Measurements from ENCODE around the gene PARP3.

The PARP3 gene

DNA sequence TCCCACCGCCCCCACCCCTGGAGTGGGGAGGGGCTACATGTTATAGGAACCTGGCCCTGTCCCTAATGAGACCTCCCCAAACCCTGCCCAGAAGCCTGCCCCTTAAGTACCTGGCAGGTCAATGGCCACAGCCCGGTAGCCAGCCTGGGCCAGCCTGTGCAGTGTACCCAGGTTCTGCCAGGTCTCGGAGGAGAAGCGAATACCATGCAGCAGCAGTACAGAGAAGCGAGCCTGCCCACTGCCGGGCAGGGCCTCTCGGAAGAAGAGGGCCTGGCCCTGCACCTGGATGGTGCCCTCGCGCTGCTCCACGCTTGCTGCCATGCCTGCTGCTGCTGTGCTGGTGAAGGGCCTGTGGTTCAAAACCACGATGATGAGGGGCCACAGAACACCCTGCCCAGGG is 29.2 kb downstream of the PARP3 start:
- Histone ChIP-seq H3K4me1 (peaks cover 32% of the 10 kb centered on the region), H3K36me3 (replicated peaks) (peaks cover 8% of the 10 kb centered on the region), H3K9me3 (no peaks in the 10 kb centered on the region), H3K27me3 (ENCODE audit: low read depth) (no peaks in the 10 kb centered on the region), H3K4me3 (no peak overlapping the region)
- no peak for DNase-seq (ENCODE audit: low spot score in 2 of 2)
- in situ Hi-C loops (cut with MboI; ENCODE audit: low sequenced_read_pairs) = no loop called here

DNA sequence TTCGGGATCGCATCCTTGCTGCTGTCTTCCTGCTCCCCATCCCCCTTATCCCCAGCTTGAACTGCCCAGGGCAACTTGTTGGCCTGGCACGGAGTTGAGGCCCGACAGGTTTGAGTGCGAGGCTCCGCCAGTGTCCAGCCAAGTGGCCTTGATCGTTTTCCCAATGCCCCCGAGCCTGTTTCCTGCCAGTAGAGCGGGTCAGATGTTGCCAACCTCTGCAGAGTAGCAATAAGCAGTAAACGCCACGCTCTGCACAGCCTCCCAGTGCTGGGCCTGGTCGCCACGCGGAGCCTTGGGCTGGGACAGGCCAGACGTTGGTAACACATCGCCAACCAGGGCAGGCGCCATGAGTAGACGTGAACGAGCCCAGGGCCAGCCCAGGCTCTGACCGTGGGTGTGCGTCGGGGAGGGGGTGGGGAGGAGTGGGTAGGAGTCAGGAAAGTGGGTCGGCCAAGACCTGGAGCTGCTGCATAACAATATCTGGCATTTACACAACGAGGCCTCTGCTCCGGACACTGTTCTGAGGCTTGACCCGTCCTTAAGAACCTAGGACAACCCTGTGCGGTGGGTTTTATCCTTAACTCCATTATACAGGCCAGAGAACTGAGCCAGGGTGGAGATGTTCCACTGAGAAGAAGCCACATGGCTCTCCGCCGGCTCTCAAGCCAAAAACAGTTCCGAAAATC is 32.3 kb downstream of the PARP3 start:
- no peak for DNase-seq (ENCODE audit: low spot score in 2 of 2)
- in situ Hi-C loops (cut with MboI; ENCODE audit: low sequenced_read_pairs) = no loop called here
- H3K36me3 ChIP-seq (replicated peaks) = peaks cover 8% of the 10 kb centered on the region; the same call in 1 of the 2 replicates
- no peaks in the 10 kb centered on the region for H3K27me3 ChIP-seq (ENCODE audit: low read depth)
- H3K4me1 ChIP-seq = peaks cover 18% of the 10 kb centered on the region
- peak overlapping the region; percentile 63 for H3K4me3 ChIP-seq
- H3K9me3 ChIP-seq = no peaks in the 10 kb centered on the region

DNA sequence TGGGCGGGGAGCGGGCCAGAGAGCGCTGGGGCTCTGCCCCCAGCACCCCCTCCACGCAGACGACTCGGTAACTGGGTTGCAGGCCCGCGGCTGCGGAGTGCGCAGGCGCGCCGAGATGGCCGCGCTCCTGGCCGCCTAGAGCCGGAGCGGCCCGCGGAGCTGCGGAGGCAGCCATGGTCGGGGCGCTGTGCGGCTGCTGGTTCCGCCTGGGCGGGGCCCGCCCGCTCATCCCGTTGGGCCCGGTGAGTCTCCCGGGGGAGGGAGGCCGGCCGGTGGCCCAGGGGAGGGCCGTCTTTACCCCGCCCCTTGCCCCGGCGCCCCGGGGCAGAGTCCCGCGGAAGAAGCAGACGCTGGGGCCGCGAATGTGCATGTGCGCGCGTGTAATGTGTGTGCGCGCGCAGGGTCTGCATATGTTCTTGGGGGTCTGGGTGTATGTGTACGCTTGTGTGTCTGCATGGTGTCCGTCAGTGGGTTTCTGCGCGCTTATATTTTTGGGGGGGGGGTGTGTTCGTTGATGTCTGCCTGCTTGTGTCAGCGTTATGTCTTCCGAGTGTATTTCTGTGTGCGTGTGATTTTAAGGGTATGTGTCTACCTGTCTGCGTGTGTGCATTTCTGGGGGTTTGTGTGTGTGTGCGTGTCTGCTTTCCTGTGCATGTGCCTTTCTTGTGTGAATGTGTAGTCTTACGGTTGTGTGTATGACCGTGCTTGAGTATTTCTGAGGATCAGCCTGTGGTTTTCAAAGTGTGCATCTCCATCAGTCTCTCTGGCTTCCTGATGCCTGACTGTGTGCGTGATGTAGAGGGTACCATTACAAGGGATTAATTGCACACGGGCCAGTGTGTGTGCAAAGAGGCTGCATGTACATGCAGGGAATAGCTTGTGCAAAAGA is 33.0 kb downstream of the PARP3 start, which contains the start of gene ABHD14A:
TSS of gene ABHD14A (plus strand) at position 102 of the 889 bp plus-strand sequence. CDS start at position 174, 72 bp downstream.
- DNase-seq (ENCODE audit: low spot score in 2 of 2) = peak in 1 of 2 experiments; percentile 78
- in situ Hi-C loops (cut with MboI; ENCODE audit: low sequenced_read_pairs) = no loop called here
- Histone ChIP-seq H3K9me3 (no peaks in the 10 kb centered on the region), H3K4me1 (peaks cover 18% of the 10 kb centered on the region), H3K36me3 (replicated peaks) (peaks cover 8% of the 10 kb centered on the region; the same call in 1 of the 2 replicates), H3K4me3 (peak within 1 kb of the TSS; percentile 63), H3K27me3 (ENCODE audit: low read depth) (no peaks in the 10 kb centered on the region)

DNA sequence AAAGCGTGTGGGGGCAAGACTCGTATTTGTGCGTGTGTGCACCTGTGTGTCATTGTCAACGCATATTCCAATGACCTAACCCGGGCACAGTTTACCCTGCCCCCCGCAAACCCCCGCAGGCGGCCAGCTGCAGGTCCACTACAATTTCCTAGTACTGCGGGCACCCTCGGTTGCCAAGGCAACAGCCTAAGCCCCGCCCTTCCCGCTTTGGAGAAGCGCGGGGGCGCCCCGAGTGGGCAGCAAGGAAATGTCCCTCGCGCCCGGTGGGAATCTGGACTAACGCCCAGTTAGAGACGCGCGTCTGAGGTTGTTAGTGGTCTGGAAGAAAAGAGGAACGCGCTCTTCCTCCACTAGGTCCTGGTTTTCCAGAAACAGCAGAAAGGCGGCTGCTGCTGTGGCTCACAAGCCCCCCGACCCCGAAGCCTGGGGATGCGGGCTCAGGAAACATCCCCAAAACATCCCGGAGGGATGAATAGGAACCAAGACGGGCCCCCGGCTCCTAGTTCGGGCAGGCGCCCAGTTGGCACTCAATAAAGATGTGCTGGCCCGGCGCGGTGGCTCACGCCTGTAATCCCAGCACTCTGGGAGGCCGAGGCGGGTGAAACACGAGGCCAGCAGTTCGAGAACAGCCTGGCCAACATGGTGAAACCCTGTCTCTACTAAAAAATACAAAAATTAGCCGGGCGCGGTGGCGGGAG is 33.8 kb downstream of the PARP3 start:
- H3K4me1 ChIP-seq = peaks cover 18% of the 10 kb centered on the region
- no peaks in the 10 kb centered on the region for H3K27me3 ChIP-seq (ENCODE audit: low read depth)
- peak in 1 of 2 experiments; percentile 86 for DNase-seq (ENCODE audit: low spot score in 2 of 2)
- peak overlapping the region; percentile 63 for H3K4me3 ChIP-seq
- peaks cover 8% of the 10 kb centered on the region; the same call in 1 of the 2 replicates for H3K36me3 ChIP-seq (replicated peaks)
- no peaks in the 10 kb centered on the region for H3K9me3 ChIP-seq
- in situ Hi-C loops (cut with MboI; ENCODE audit: low sequenced_read_pairs) = no loop called here

DNA sequence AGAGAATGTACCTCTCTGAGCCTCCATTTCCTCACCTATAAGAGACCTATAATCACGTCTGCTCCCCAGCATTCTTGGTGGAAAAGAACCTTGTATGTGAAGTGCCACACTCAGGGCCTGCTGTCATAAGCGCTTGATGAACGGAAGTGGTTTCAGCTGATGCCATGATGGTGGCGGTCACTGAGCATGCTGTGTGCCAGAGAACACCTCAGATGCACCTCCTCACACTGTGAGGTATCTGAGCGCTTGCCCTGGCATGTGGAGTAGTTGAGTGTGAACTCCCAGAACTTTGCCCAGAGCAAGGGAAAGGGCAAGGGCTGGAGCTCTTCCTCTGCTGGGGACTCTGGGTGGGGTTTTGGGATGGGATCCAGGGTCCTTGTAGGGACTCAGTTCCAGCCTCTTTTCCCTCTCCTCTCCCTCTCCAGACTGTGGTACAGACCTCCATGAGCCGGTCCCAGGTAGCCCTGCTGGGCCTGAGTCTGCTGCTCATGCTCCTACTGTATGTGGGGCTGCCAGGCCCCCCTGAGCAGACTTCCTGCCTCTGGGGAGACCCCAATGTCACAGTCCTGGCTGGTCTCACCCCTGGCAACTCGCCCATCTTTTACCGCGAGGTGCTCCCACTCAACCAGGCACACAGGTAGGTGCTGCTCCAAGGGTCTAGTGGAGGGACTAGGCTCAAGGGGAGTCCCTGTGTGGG is 35.4 kb downstream of the PARP3 start:
- no peak for DNase-seq (ENCODE audit: low spot score in 2 of 2)
- Histone ChIP-seq H3K4me1 (peaks cover 25% of the 10 kb centered on the region), H3K36me3 (replicated peaks) (no peaks in the 10 kb centered on the region), H3K27me3 (ENCODE audit: low read depth) (no peaks in the 10 kb centered on the region), H3K4me3 (no peak overlapping the region), H3K9me3 (no peaks in the 10 kb centered on the region)
- in situ Hi-C loops (cut with MboI; ENCODE audit: low sequenced_read_pairs) = no loop called here

DNA sequence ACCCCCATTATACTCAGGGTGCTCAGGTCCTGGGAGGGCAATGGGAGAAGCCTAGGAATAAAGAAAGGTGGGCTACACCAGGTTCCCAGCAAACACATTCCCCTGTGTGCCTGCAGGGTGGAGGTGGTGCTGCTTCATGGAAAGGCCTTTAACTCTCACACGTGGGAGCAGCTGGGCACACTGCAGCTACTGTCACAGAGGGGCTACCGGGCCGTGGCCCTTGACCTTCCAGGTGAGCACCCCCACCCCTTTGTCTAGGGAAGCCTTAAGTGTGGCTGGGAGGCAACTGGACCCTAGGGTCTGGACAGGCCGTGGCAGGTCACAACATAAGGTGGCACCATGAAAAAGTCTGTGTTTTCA is 36.0 kb downstream of the PARP3 start:
- Histone ChIP-seq H3K4me1 (peaks cover 29% of the 10 kb centered on the region), H3K9me3 (no peaks in the 10 kb centered on the region), H3K27me3 (ENCODE audit: low read depth) (no peaks in the 10 kb centered on the region), H3K4me3 (no peak overlapping the region), H3K36me3 (replicated peaks) (no peaks in the 10 kb centered on the region)
- no peak for DNase-seq (ENCODE audit: low spot score in 2 of 2)
- in situ Hi-C loops (cut with MboI; ENCODE audit: low sequenced_read_pairs) = no loop called here

DNA sequence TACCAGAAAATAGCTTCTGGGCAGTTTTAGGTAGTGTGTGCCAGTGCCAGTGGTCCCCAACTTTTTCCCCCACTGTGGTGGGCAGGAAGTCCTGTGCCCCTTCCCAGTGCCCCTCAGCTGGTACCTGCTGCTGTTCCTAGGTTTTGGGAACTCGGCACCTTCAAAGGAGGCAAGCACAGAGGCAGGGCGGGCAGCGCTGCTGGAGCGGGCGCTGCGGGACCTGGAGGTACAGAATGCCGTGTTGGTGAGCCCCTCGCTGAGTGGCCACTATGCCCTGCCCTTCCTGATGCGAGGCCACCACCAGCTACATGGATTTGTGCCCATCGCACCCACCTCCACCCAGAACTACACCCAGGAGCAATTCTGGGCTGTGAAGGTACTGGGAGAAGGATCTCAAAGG is 38.1 kb downstream of the PARP3 start:
- no peak for DNase-seq (ENCODE audit: low spot score in 2 of 2)
- H3K36me3 ChIP-seq (replicated peaks) = no peaks in the 10 kb centered on the region
- H3K4me1 ChIP-seq = peaks cover 27% of the 10 kb centered on the region
- H3K27me3 ChIP-seq (ENCODE audit: low read depth) = no peaks in the 10 kb centered on the region
- H3K9me3 ChIP-seq = no peaks in the 10 kb centered on the region
- H3K4me3 ChIP-seq = no peak overlapping the region
- in situ Hi-C loops (cut with MboI; ENCODE audit: low sequenced_read_pairs) = no loop called here

DNA sequence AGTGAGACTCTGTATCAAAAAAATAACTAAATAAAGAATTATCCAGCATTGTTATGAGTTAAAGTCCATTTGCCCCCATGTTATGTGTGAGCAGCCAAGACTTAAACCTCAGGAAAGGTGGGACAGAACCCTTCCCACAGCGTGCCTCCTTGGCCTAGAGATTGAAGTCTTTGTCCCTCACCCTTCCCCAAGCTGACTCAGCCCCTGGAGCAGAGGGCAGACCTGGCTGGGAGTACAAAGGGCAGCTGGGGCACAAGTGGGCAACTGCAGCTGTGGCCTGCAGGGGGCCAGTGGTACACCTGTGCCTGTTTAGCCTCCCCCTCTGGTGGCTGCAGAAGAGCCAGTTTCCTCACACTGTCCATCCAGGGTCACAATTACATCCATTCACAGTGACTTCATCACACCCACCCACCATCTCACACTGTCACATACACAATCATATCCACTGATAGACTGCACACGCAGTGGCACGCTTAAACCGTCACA is 40.2 kb downstream of the PARP3 start:
- DNase-seq (ENCODE audit: low spot score in 2 of 2) = peak in 1 of 2 experiments; percentile 67
- in situ Hi-C loops (cut with MboI; ENCODE audit: low sequenced_read_pairs) = no loop called here
- no peaks in the 10 kb centered on the region for H3K27me3 ChIP-seq (ENCODE audit: low read depth)
- peaks cover 21% of the 10 kb centered on the region for H3K4me1 ChIP-seq
- H3K4me3 ChIP-seq = peak overlapping the region; percentile 38
- no peaks in the 10 kb centered on the region for H3K36me3 ChIP-seq (replicated peaks)
- H3K9me3 ChIP-seq = no peaks in the 10 kb centered on the region

DNA sequence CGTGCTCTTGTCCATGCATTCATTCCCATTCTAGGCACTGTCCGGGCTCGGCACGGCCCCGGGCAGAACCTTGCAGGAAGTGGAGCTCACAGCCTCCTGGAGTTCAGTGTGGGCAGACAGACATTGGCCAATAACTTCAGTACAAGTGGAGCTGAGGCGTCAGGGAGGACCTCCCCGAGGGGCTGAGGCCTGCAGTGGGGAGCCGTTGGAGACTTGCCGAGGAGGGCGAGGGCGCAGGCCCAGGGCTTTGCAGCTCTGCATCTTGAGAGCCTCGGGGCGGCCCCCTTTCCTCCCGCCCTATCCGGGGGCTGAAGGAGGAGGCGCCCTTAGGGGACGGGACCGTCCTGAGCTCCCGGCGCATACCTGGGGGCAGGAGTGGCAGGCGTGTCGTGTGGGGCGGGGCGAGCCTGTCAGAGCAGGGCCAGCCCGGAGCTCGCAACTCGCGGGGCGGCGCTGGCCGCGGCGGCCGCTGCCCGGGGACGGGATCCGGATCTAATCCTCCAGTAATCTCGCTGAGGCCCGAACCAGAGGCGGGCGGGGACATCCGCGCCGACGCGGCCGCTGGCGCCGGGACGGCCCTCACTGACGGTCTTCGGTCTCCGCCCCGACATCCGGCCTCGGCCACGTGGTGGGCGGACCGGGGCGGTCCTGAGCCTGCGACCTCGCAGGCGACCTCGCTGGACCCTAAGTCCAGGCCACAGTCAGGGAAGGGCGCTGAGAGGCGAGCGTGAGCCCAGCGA is 40.8 kb downstream of the PARP3 start, which contains the start of gene ACY1:
TSS of gene ACY1 (plus strand) at position 698 of the 740 bp plus-strand sequence. CDS start 530 bp downstream, outside the sequence.
- peaks cover 21% of the 10 kb centered on the region for H3K4me1 ChIP-seq
- peak within 1 kb of the TSS; percentile 38 for H3K4me3 ChIP-seq
- H3K36me3 ChIP-seq (replicated peaks) = no peaks in the 10 kb centered on the region
- peak; percentile 68 to 88 for DNase-seq (ENCODE audit: low spot score in 2 of 2)
- no peaks in the 10 kb centered on the region for H3K27me3 ChIP-seq (ENCODE audit: low read depth)
- in situ Hi-C loops (cut with MboI; ENCODE audit: low sequenced_read_pairs) = no loop called here
- no peaks in the 10 kb centered on the region for H3K9me3 ChIP-seq

DNA sequence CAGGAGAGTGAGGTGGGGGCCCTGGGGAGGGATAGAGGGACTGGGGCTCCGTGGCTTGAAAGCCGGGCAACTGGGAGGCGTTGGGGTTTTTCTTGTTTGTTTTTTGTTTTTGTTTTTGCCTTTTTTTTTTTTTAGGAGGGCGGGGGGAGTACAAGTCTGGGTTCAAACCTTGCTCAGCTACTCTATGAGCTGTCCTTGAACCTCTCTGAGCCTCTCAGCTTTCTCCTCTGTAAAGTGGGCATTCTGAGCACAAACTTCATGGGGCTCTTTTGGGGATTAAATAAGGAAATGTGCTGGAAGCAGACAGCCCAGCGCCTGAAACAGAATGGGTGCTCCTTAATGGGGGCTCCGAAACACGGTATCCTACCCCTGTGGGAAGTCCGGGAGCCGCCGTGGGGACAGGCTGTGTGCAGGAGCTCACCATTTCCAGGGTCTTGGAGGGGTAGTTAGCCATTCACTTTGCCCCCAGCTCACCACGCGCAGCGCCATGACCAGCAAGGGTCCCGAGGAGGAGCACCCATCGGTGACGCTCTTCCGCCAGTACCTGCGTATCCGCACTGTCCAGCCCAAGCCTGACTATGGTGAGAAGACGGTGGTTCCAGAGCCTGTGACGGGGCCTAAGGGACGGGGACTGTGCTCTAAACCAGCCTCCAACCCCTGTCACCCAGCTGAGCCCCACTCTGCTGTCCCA is 41.6 kb downstream of the PARP3 start:
- DNase-seq (ENCODE audit: low spot score in 2 of 2) = no peak
- Histone ChIP-seq H3K4me1 (peaks cover 21% of the 10 kb centered on the region), H3K4me3 (peak overlapping the region; percentile 38), H3K36me3 (replicated peaks) (no peaks in the 10 kb centered on the region), H3K9me3 (no peaks in the 10 kb centered on the region), H3K27me3 (ENCODE audit: low read depth) (no peaks in the 10 kb centered on the region)
- in situ Hi-C loops (cut with MboI; ENCODE audit: low sequenced_read_pairs) = no loop called here

DNA sequence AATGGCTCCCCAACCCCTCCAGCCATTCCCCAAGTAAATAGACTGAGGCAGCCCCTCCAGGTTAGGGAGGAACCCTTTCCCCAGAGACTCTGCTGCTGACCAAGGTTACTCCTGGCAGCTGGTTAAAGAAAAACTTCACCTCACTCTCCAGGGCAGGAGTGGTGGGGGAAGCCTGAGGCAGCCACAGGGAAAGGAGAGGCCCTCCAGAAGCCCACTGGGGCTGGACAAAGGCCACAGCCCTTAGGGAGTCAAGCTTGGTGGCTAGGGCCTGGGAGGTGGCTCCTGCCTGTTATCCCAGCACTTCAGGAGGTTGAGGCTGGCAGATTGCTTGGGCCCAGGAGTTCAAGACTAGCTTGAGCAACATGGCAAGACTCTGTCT is 42.1 kb downstream of the PARP3 start:
- in situ Hi-C loops (cut with MboI; ENCODE audit: low sequenced_read_pairs) = no loop called here
- Histone ChIP-seq H3K4me3 (peak overlapping the region; percentile 38), H3K27me3 (ENCODE audit: low read depth) (no peaks in the 10 kb centered on the region), H3K36me3 (replicated peaks) (no peaks in the 10 kb centered on the region), H3K4me1 (peaks cover 21% of the 10 kb centered on the region), H3K9me3 (no peaks in the 10 kb centered on the region)
- no peak for DNase-seq (ENCODE audit: low spot score in 2 of 2)

DNA sequence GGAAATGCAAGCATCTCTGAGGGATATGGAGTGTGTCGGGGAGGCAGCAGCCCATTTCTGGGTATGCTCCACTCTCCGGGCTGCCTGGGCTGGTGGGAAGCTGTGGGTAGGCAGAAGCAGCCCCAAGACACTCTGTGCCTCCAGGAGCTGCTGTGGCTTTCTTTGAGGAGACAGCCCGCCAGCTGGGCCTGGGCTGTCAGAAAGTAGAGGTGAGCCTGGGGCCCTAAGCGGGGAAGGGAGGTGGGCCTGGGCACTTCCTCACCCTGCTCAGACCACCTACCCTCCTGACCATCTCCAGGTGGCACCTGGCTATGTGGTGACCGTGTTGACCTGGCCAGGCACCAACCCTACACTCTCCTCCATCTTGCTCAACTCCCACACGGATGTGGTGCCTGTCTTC is 42.9 kb downstream of the PARP3 start:
- Histone ChIP-seq H3K9me3 (no peaks in the 10 kb centered on the region), H3K4me3 (no peak overlapping the region), H3K4me1 (peaks cover 21% of the 10 kb centered on the region), H3K36me3 (replicated peaks) (no peaks in the 10 kb centered on the region), H3K27me3 (ENCODE audit: low read depth) (no peaks in the 10 kb centered on the region)
- in situ Hi-C loops (cut with MboI; ENCODE audit: low sequenced_read_pairs) = no loop called here
- DNase-seq (ENCODE audit: low spot score in 2 of 2) = no peak
